Measurements from ENCODE around the gene FXYD2.

DNA sequence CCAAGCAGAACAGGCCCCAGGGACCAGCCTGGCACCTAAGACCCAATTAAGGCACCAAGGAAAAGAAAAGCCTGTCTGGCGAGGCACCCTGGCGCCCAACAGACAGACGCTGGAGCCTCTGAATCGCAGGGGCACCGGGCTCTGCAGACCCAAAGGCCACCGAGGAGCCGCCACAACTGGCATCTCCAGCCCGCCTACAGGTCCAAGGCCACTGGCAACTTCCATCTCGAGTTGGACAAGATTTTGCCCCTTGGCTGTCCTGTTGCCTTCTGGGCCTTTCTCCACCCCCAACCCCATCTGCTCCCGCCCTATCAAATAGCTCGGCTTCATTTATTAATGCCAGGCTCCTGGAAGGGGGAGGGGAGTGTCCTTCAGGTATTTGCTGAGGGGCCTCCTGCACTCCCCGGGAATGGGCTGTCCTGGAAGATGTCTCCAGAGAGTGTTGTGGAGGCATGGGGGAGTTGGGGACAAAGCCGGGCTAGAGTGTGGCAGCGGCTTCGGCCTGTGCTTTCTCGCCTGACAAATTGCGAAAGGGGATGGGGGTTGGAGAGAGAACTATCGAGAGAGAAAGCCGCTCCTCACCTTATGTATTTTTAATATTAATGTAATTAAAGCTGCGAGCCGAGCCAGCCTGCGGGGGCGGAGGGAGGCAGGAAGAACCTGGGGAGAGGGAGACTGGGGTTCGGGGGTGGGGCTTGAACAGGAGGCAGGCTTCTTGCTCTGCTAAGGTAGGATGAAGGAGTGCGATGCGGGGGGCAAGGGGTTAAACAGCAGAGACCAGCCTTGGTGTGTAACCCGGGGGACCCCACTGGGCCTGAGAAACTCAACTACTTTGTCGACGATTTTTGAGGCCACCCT lies 29.5 kb downstream of the FXYD2 start:
- TF ChIP-seq RAD21 (IDR thresholded peaks at IDR 0.05; ENCODE audit: insufficient read depth, low read depth, low read length) (no peak), SIN3A (IDR thresholded peaks at IDR 0.05; ENCODE audit: low read depth, low read length) (no peak), POLR2A (IDR thresholded peaks at IDR 0.05; ENCODE audit: low read depth, low read length) (no peak)
- TF ChIP-seq, protein P1, sequence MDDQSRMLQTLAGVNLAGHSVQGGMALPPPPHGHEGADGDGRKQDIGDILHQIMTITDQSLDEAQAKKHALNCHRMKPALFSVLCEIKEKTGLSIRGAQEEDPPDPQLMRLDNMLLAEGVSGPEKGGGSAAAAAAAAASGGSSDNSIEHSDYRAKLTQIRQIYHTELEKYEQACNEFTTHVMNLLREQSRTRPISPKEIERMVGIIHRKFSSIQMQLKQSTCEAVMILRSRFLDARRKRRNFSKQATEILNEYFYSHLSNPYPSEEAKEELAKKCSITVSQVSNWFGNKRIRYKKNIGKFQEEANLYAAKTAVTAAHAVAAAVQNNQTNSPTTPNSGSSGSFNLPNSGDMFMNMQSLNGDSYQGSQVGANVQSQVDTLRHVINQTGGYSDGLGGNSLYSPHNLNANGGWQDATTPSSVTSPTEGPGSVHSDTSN (IDR thresholded peaks at IDR 0.05; ENCODE audit: insufficient replicate concordance, low read depth, low read length), result no peak
